PC-3 (cell line): ENCODE data around the gene SEMA5A.

Experiments
- EZH2 ChIP-seq: fragments of 300-600 bp; sonication (generic); IDR thresholded peaks from one replicate; pipeline ENCODE4 v1.6.1; 2017; ENCODE audit warnings: antibody characterized with exemption, mild to moderate bottlenecking, low read length; ENCODE audit not compliant: unreplicated experiment
- EZH2phosphoT487 ChIP-seq: fragments of 300-600 bp; sonication (generic); IDR thresholded peaks from 2 replicates; pipeline ENCODE4 v1.6.1; 2018; ENCODE audit warnings: mild to moderate bottlenecking, antibody characterized with exemption, low read length, borderline replicate concordance
- TF ChIP-seq, protein P1 (sequence below): fragments of 300-600 bp; sonication (generic); conservative IDR thresholded peaks from 2 replicates; pipeline ENCODE4 v1.5.1; 2017; ENCODE audit warnings: antibody characterized with exemption, low read depth, mild to moderate bottlenecking, low read length

DNA sequence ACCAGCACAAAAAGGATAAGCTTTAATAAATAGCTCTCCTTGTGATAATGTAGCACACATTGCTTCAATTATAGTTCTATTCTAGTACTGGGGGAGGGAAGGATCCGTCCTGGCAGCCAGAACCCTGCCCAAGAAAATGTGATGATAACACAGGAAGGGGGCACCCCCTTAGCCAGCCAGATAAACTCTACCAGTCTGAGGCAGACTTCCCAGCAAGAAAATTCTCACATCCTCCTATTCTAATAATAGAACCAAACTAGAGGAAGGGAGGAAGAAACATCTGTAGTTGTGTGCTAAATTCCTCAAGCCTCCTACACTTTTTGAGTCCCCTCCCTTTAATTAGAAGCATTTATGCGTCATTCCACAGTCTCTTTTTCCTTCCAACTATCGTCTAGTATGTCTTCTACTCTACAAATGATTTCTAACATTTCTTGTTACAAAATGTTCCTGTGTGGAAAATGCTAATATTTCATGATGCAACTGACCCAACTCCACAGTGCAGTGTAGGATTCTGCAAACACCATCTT is 261.0 kb downstream of the SEMA5A start:
- TF ChIP-seq, protein P1, sequence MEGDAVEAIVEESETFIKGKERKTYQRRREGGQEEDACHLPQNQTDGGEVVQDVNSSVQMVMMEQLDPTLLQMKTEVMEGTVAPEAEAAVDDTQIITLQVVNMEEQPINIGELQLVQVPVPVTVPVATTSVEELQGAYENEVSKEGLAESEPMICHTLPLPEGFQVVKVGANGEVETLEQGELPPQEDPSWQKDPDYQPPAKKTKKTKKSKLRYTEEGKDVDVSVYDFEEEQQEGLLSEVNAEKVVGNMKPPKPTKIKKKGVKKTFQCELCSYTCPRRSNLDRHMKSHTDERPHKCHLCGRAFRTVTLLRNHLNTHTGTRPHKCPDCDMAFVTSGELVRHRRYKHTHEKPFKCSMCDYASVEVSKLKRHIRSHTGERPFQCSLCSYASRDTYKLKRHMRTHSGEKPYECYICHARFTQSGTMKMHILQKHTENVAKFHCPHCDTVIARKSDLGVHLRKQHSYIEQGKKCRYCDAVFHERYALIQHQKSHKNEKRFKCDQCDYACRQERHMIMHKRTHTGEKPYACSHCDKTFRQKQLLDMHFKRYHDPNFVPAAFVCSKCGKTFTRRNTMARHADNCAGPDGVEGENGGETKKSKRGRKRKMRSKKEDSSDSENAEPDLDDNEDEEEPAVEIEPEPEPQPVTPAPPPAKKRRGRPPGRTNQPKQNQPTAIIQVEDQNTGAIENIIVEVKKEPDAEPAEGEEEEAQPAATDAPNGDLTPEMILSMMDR = no peak
- TF ChIP-seq EZH2phosphoT487 (no peak), EZH2 (no peak)
